GM21717 (cell line): ENCODE data around the gene ZNF10.

ENCODE experiments used
- ATAC-seq: cut with Tn5 transposase; IDR thresholded peaks from one replicate; pipeline ENCODE4 v1.9.1; 2021; ENCODE audit warnings: mild to moderate bottlenecking, moderate library complexity; ENCODE audit not compliant: unreplicated experiment

ZNF10 gene

DNA sequence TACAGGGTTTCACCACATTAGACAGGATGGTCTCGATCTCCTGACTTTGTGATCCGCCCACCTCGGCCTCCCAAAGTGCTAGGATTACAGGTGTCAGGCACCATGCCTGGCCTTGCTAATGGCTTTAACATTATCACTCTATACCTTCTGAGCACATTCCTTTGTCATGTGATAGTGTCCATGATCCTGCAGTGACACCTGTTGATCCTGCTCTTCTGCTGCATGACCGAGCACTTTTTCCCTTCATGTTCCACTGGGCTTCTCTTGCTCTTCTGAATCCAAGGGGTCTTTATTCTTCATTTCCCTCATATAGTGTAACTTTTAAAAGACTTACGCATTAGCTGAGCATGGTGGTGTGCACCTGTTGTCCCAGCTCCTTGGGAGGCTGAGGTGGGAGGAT, 62.4 kb downstream of the ZNF10 start:
- ATAC-seq, result no peak

DNA sequence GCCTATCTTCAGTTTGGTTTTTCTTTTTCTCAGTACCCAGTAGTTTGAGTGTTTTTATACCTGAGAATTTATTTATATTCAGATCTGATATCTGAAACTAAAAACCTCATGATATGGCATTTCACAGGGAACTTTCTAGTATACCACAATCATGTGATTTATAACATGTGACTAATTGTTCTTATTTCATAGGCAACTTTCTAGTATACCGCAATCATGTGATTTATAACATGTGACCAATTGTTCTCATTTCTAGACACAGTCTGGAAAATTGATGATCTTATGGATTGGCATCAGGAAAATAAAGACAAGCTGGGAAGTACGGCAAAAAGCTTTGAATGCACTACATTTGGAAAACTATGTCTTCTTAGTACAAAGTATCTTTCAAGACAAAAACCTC, 71.5 kb downstream of the ZNF10 start:
- ATAC-seq, result no peak

DNA sequence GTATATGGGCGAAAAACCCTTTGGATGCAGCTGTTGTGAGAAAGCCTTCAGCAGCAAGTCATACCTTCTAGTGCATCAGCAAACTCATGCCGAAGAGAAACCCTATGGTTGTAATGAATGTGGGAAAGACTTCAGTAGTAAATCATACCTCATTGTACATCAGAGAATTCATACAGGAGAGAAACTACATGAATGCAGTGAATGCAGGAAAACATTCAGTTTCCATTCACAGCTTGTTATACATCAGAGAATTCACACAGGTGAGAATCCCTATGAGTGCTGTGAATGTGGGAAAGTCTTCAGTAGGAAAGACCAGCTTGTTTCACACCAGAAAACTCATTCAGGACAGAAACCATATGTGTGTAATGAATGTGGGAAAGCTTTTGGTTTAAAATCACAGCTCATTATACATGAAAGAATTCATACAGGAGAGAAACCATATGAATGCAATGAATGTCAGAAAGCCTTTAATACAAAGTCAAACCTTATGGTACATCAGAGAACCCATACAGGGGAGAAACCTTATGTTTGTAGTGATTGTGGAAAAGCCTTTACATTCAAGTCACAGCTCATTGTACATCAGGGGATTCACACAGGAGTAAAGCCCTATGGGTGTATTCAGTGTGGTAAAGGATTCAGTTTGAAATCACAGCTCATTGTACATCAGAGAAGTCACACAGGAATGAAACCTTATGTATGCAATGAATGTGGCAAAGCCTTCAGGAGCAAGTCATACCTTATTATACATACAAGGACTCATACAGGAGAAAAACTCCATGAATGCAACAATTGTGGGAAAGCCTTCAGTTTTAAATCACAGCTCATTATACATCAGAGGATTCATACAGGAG, 72.3 kb downstream of the ZNF10 start:
- ATAC-seq, result no peak

DNA sequence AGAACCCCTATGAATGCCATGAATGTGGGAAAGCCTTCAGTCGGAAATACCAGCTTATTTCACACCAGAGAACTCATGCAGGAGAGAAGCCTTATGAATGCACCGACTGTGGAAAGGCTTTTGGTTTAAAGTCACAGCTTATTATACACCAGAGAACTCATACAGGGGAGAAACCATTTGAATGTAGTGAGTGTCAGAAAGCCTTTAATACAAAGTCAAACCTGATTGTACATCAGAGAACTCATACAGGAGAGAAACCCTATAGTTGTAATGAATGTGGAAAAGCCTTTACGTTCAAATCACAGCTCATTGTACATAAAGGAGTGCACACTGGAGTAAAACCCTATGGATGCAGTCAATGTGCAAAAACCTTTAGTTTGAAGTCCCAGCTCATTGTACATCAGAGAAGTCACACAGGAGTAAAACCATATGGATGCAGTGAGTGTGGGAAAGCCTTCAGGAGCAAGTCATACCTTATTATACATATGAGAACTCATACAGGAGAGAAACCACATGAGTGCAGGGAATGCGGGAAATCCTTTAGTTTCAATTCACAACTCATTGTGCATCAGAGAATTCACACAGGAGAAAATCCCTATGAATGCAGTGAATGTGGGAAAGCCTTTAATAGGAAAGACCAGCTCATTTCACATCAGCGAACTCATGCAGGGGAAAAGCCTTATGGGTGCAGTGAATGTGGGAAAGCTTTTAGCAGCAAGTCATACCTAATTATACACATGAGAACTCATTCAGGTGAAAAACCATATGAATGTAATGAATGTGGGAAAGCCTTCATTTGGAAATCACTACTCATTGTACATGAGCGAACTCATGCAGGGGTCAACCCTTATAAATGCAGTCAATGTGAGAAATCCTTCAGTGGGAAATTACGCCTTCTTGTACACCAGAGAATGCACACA, 73.2 kb downstream of the ZNF10 start:
- ATAC-seq, result no peak

DNA sequence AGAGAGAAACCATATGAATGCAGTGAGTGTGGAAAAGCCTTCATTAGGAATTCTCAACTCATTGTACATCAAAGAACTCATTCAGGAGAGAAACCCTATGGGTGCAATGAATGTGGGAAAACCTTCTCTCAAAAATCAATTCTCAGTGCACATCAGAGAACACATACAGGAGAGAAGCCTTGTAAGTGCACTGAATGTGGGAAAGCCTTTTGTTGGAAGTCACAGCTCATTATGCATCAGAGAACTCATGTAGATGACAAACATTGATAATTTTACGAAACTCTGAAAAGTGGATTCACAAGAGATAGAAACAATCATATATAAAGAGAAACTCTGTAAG, 73.8 kb downstream of the ZNF10 start:
- no peak for ATAC-seq

DNA sequence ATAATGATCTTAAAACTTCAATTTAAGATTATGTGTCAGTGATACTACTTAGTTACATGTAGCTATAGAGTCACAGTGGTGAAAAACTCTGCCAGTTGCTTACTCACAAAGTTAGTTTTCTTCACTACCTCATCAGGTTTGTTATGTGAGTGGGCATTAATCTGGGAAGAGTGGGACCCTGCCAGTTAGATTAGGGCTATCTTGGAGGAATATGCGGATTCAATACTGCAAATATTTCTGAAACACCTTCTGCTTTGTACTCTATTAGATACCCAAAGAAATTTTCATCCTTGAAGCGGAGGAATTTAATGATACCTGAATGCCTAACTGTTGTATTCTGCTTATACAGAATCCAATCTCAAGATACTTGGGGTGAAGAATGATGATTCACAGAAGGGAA, 76.0 kb downstream of the ZNF10 start:
- ATAC-seq, result no peak
